NCI-H1436 treated with DMSO at 0.1 percent for 48 hours (cell line): ENCODE measurements around the gene SORD.
A peak's percentile ranks its signal among the peaks of the same experiment; 100 is the strongest.
"Not testable (repeated sequence)": the region's sequence is repeated elsewhere in the genome, so short reads cannot be mapped to it uniquely, and the experiment has no call there.

Experiments used
- DNase-seq: peaks from one replicate; lab custom pipeline; 2025; lab: John Stamatoyannopoulos, UW

SORD gene

GRCh38 chr15:45022871-45023658 lies at the start of gene SORD:
Gene SORD, plus strand, starts transcription at chr15:45023195. Its CDS starts 89 bp downstream, at chr15:45023284.
- peak; percentile 53 for DNase-seq

- not testable (repeated sequence) for DNase-seq
These were observed 46.8 kb upstream of the SORD start for GRCh38 chr15:44976183-44976582.

GRCh38 chr15:44977781-44978180 lies 45.2 kb upstream of the SORD start:
- peak; percentile 10 for DNase-seq

- not testable (repeated sequence) for DNase-seq
These were observed 43.2 kb upstream of the SORD start for GRCh38 chr15:44979617-44980339.

- not testable (repeated sequence) for DNase-seq
These were observed 38.9 kb upstream of the SORD start for GRCh38 chr15:44984144-44984543.

GRCh38 chr15:44986346-44987055 lies 36.5 kb upstream of the SORD start:
- DNase-seq: not testable (repeated sequence)

GRCh38 chr15:44987711-44988110 lies 35.3 kb upstream of the SORD start:
- DNase-seq: not testable (repeated sequence)

- not testable (repeated sequence) for DNase-seq
These were observed 34.7 kb upstream of the SORD start for GRCh38 chr15:44988184-44988869.

GRCh38 chr15:44988870-44989219 lies 34.1 kb upstream of the SORD start:
- DNase-seq: not testable (repeated sequence)

GRCh38 chr15:44997632-44998031 lies 25.4 kb upstream of the SORD start:
- DNase-seq: not testable (repeated sequence)

GRCh38 chr15:44999105-44999504 lies 23.9 kb upstream of the SORD start:
- DNase-seq: no peak

- DNase-seq: not testable (repeated sequence)
These were observed 21.8 kb upstream of the SORD start for GRCh38 chr15:45001180-45001579.

- DNase-seq: not testable (repeated sequence)
These were observed 19.1 kb upstream of the SORD start for GRCh38 chr15:45003731-45004410.

GRCh38 chr15:45004590-45005175 lies 18.3 kb upstream of the SORD start:
- DNase-seq: not testable (repeated sequence)

GRCh38 chr15:45009046-45009445 lies 13.9 kb upstream of the SORD start:
- no peak for DNase-seq

GRCh38 chr15:45015114-45015513 lies 7.9 kb upstream of the SORD start:
- not testable (repeated sequence) for DNase-seq

GRCh38 chr15:45020222-45020900 lies 2.6 kb upstream of the SORD start:
- DNase-seq: not testable (repeated sequence)

- DNase-seq: not testable (repeated sequence)
These were observed 2.1 kb upstream of the SORD start for GRCh38 chr15:45020901-45021259.

- no peak for DNase-seq
These were observed 1.6 kb upstream of the SORD start for GRCh38 chr15:45021348-45021747.

- DNase-seq: no peak
These were observed 747 bp downstream of the SORD start for GRCh38 chr15:45023659-45024225.
